Cardiac muscle cell (in vitro differentiated cells and primary cell): ENCODE measurements around the gene MAP9. TPM values are rescaled to one million over a fixed set of nuclear protein-coding genes. Genes with fewer than 3 reads are reported as not detected.
A peak's percentile ranks its signal among the peaks of the same experiment; 100 is the strongest.

ENCODE experiments used
- DNase-seq, 2 donors: peaks; one replicate each; pipeline versions ENCODE4 v3.0.0 to v3.0.0-alpha.2; 2010 to 2017; ENCODE audit warnings: low read depth in 1 of 2, low spot score in 1 of 2
- H3K27ac ChIP-seq: fragments of 200-600 bp; sonication (generic); 2 replicates; pipeline ENCODE4 v1.5.1; 2016
- H3K27me3 ChIP-seq: fragments of 200-600 bp; sonication (generic); 2 replicates; pipeline ENCODE4 v1.6.0; 2016; ENCODE audit warnings: control low read depth
- H3K36me3 ChIP-seq: fragments of 200-600 bp; sonication (generic); 2 replicates; pipeline ENCODE4 v1.5.1; 2016; ENCODE audit warnings: control low read depth
- H3K4me1 ChIP-seq: fragments of 200-600 bp; sonication (generic); 2 replicates; pipeline ENCODE4 v1.8.1; 2017; ENCODE audit warnings: low read depth, mild to moderate bottlenecking, mixed run types
- H3K4me3 ChIP-seq: fragments of 200-600 bp; sonication (generic); 2 replicates; pipeline ENCODE4 v1.5.1; 2016; ENCODE audit warnings: mild to moderate bottlenecking
- H3K9me3 ChIP-seq: fragments of 200-600 bp; sonication (generic); 2 replicates; pipeline ENCODE4 v1.5.1; 2017; ENCODE audit warnings: low read depth, mild to moderate bottlenecking, control low read depth
- CTCF ChIP-seq: IDR thresholded peaks from 2 replicates; pipeline ENCODE4 v1.5.1; 2012; ENCODE audit warnings: low read depth, mild to moderate bottlenecking, low read length
- polyA plus RNA-seq: library from polyadenylated mRNA; unstranded; fragments of >200 nt; fragmentation: Nextera tagmentation; extraction: Ambion mirVana; gene quantifications from 2 replicates; pipeline ENCODE4 v1.2.1, GENCODE V29; 2016
- total RNA-seq: library from RNA; depleted of rRNA; stranded (reverse); fragments of >200 nt; gene quantifications from 2 replicates; pipeline ENCODE4 v1.2.3, GENCODE V29; 2016

The MAP9 gene
- total and polyA plus RNA-seq, 2 experiments from 2014 or later = 20.3 to 41.9 TPM

GRCh38 chr4:155342142-155342541, 34.6 kb downstream of the MAP9 start:
- Histone ChIP-seq H3K4me1 (no peaks in the 10 kb centered on the region), H3K4me3 (no peak overlapping the region), H3K36me3 (no peaks in the 10 kb centered on the region), H3K9me3 (no peaks in the 10 kb centered on the region), H3K27ac (no peak overlapping the region), H3K27me3 (no peaks in the 10 kb centered on the region)
- DNase-seq = peak in 1 of 2 donors; percentile 28
- TF ChIP-seq CTCF = no peak

- Histone ChIP-seq H3K27ac (no peak overlapping the region), H3K36me3 (no peaks in the 10 kb centered on the region), H3K9me3 (no peaks in the 10 kb centered on the region), H3K4me3 (no peak overlapping the region), H3K4me1 (no peaks in the 10 kb centered on the region), H3K27me3 (no peaks in the 10 kb centered on the region)
- TF ChIP-seq CTCF = no peak
- DNase-seq = no peak
These were observed 36.8 kb downstream of the MAP9 start for GRCh38 chr4:155339999-155340398.

GRCh38 chr4:155339588-155339987, 37.2 kb downstream of the MAP9 start:
- DNase-seq = no peak
- H3K27ac ChIP-seq = no peak overlapping the region
- H3K4me3 ChIP-seq = no peak overlapping the region
- H3K9me3 ChIP-seq = no peaks in the 10 kb centered on the region
- no peak for TF ChIP-seq CTCF
- no peaks in the 10 kb centered on the region for H3K36me3 ChIP-seq
- no peaks in the 10 kb centered on the region for H3K4me1 ChIP-seq
- H3K27me3 ChIP-seq = no peaks in the 10 kb centered on the region

GRCh38 chr4:155338196-155338595, 38.6 kb downstream of the MAP9 start:
- Histone ChIP-seq H3K36me3 (no peaks in the 10 kb centered on the region), H3K4me3 (no peak overlapping the region), H3K27me3 (no peaks in the 10 kb centered on the region), H3K9me3 (no peaks in the 10 kb centered on the region), H3K4me1 (no peaks in the 10 kb centered on the region), H3K27ac (no peak overlapping the region)
- TF ChIP-seq CTCF = no peak
- no peak for DNase-seq

GRCh38 chr4:155336242-155336641, 40.5 kb downstream of the MAP9 start:
- no peak for TF ChIP-seq CTCF
- H3K36me3 ChIP-seq = no peaks in the 10 kb centered on the region
- no peaks in the 10 kb centered on the region for H3K4me1 ChIP-seq
- H3K4me3 ChIP-seq = no peak overlapping the region
- no peak for DNase-seq
- H3K27me3 ChIP-seq = no peaks in the 10 kb centered on the region
- H3K9me3 ChIP-seq = no peaks in the 10 kb centered on the region
- no peak overlapping the region for H3K27ac ChIP-seq

- H3K27me3 ChIP-seq = no peaks in the 10 kb centered on the region
- no peaks in the 10 kb centered on the region for H3K9me3 ChIP-seq
- H3K4me1 ChIP-seq = no peaks in the 10 kb centered on the region
- H3K27ac ChIP-seq = no peak overlapping the region
- H3K4me3 ChIP-seq = no peak overlapping the region
- no peaks in the 10 kb centered on the region for H3K36me3 ChIP-seq
- no peak for DNase-seq
- no peak for TF ChIP-seq CTCF
These were observed 45.3 kb downstream of the MAP9 start for GRCh38 chr4:155331478-155331877.
